HPDE6-E6E7 (cell line): Measurements from ENCODE around the gene FADS2.

ENCODE experiments used
- DNase-seq: peaks from one replicate; pipeline ENCODE4 v3.0.0; 2011; ENCODE audit warnings: missing footprints; ENCODE audit errors: extremely low spot score

The FADS2 gene

GRCh38 chr11:61905801-61906521 lies 77.9 kb downstream of the FADS2 start:
- no peak for DNase-seq

GRCh38 chr11:61906522-61906909 lies 78.4 kb downstream of the FADS2 start:
- no peak for DNase-seq

- no peak for DNase-seq
Measured at GRCh38 chr11:61907282-61907681, 79.2 kb downstream of the FADS2 start.

- no peak for DNase-seq
Measured at GRCh38 chr11:61907871-61908729, 80.0 kb downstream of the FADS2 start.

GRCh38 chr11:61908730-61909316 lies 80.7 kb downstream of the FADS2 start:
- no peak for DNase-seq

GRCh38 chr11:61910187-61911127 lies 82.4 kb downstream of the FADS2 start:
- no peak for DNase-seq

- DNase-seq = no peak
Measured at GRCh38 chr11:61911128-61911700, 83.1 kb downstream of the FADS2 start.

- DNase-seq = no peak
Measured at GRCh38 chr11:61911701-61912529, 83.8 kb downstream of the FADS2 start.

GRCh38 chr11:61912530-61912898 lies 84.4 kb downstream of the FADS2 start:
- no peak for DNase-seq

- no peak for DNase-seq
Measured at GRCh38 chr11:61912991-61913698, 85.0 kb downstream of the FADS2 start.

GRCh38 chr11:61913699-61914395 lies 85.7 kb downstream of the FADS2 start:
- no peak for DNase-seq

GRCh38 chr11:61914471-61915171 lies 86.5 kb downstream of the FADS2 start:
- no peak for DNase-seq

GRCh38 chr11:61916737-61917333 lies 88.7 kb downstream of the FADS2 start:
- DNase-seq = no peak
